Measurements from ENCODE around the gene PITPNC1.
"Not testable (repeated sequence)": the region's sequence is repeated elsewhere in the genome, so short reads cannot be mapped to it uniquely, and the experiment has no call there.

- not testable (repeated sequence) for TF ChIP-seq CTCF (conservative IDR thresholded peaks at IDR 0.05; ENCODE audit: low read depth, low read length); EZH2 (IDR thresholded peaks at IDR 0.05; ENCODE audit: low read length, unreplicated experiment)
Measured at GRCh38 chr17:67651218-67651579, 274.1 kb downstream of the PITPNC1 start.

All from PC-3 (cell line).